HL-60 (cell line): ENCODE results near the gene PRR7.

Experiments used
- GABPA ChIP-seq: IDR thresholded peaks from 2 replicates; pipeline ENCODE4 v1.6.1; 2012; ENCODE audit warnings: low read depth
- POLR2AphosphoS5 ChIP-seq: IDR thresholded peaks from 2 replicates; pipeline ENCODE4 v1.6.1; 2012; ENCODE audit warnings: low read depth
- SPI1 ChIP-seq: IDR thresholded peaks from 2 replicates; pipeline ENCODE4 v1.6.1; 2012; ENCODE audit warnings: low read depth, mild to moderate bottlenecking, borderline replicate concordance
- TF ChIP-seq, protein P1 (sequence below): IDR thresholded peaks from one replicate; pipeline ENCODE4 v1.5.1; 2011; ENCODE audit warnings: low read length, control low read depth, inconsistent platforms; ENCODE audit not compliant: insufficient read depth
- TF ChIP-seq, protein P2 (sequence below): IDR thresholded peaks from 2 replicates; pipeline ENCODE4 v1.6.1; 2012; ENCODE audit warnings: low read depth; ENCODE audit not compliant: insufficient replicate concordance

DNA sequence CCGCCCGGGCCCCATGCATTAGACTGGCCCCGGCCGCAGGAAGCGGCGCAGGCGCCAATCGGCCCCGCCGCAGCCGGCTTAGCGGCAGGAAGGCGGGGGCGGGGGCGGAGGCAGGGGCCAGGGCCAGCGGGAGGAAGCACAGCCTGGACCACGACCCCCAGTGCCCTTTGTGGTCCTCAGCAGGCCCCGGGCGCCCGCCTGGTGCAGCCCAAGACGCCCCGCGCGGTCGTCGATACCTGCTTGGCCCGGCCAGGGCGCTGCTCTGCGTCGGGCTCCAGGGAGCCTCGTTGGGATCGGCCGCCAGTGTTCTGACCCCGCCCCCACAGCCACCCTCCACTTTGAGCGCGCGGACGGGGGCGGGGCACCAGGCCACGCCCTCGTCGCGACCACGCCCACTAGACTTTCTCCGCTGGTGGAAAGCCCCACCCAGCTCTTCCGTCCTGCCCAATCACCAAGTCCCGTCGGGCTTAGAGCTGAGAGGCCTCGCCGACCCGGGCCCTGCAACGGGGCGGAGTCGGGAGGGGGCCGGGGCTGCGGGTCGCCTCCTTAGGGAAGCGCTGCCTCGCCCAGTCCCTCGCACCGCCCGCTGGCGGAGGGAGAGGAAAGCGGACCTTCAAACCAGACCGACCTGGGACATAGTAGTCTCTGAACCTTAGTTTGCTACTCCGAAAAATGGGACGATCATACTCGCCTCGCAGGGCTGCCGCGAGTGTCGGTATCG is 50.8 kb downstream of the PRR7 start, which contains the start of gene PDLIM7:
- TF ChIP-seq, protein P1, sequence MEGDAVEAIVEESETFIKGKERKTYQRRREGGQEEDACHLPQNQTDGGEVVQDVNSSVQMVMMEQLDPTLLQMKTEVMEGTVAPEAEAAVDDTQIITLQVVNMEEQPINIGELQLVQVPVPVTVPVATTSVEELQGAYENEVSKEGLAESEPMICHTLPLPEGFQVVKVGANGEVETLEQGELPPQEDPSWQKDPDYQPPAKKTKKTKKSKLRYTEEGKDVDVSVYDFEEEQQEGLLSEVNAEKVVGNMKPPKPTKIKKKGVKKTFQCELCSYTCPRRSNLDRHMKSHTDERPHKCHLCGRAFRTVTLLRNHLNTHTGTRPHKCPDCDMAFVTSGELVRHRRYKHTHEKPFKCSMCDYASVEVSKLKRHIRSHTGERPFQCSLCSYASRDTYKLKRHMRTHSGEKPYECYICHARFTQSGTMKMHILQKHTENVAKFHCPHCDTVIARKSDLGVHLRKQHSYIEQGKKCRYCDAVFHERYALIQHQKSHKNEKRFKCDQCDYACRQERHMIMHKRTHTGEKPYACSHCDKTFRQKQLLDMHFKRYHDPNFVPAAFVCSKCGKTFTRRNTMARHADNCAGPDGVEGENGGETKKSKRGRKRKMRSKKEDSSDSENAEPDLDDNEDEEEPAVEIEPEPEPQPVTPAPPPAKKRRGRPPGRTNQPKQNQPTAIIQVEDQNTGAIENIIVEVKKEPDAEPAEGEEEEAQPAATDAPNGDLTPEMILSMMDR: no peak
- TF ChIP-seq POLR2AphosphoS5: peak; percentile 74; the same call in 1 of the 2 replicates
- TF ChIP-seq, protein P2, sequence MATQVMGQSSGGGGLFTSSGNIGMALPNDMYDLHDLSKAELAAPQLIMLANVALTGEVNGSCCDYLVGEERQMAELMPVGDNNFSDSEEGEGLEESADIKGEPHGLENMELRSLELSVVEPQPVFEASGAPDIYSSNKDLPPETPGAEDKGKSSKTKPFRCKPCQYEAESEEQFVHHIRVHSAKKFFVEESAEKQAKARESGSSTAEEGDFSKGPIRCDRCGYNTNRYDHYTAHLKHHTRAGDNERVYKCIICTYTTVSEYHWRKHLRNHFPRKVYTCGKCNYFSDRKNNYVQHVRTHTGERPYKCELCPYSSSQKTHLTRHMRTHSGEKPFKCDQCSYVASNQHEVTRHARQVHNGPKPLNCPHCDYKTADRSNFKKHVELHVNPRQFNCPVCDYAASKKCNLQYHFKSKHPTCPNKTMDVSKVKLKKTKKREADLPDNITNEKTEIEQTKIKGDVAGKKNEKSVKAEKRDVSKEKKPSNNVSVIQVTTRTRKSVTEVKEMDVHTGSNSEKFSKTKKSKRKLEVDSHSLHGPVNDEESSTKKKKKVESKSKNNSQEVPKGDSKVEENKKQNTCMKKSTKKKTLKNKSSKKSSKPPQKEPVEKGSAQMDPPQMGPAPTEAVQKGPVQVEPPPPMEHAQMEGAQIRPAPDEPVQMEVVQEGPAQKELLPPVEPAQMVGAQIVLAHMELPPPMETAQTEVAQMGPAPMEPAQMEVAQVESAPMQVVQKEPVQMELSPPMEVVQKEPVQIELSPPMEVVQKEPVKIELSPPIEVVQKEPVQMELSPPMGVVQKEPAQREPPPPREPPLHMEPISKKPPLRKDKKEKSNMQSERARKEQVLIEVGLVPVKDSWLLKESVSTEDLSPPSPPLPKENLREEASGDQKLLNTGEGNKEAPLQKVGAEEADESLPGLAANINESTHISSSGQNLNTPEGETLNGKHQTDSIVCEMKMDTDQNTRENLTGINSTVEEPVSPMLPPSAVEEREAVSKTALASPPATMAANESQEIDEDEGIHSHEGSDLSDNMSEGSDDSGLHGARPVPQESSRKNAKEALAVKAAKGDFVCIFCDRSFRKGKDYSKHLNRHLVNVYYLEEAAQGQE: peak; percentile 48
- no peak for TF ChIP-seq GABPA
- no peak for TF ChIP-seq SPI1
